Measurements from ENCODE around the gene UBN1.

The UBN1 gene

DNA sequence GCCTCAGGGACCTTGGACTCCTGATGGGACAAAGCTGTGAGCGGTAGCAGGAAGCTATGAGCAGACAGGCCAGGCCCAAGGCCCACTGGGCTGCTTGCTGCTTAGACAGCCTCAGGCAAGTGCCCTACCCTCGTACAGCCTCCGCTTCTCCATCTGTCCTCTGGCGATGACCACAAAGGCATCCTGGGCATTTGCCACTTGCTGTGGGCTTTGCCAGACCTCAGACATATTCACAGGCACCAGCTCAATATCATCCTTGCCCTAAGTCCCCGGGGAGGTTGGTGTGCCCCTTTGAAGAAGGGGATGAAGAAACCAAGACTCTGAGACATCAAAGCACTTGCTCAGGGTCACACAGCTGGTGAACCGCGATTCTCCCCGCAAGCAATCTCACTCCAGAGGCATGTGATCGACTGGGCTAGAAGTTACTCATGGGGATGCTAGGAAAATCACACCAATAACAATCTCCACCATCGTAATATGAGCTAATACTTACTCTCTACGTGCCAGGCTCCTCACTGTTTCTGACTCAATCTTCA is 68.0 kb downstream of the UBN1 start:
- no peaks in the 10 kb centered on the region for H3K9me3 ChIP-seq (ENCODE audit: insufficient read depth, low read length, severe bottlenecking)
- no peak overlapping the region for H3K27ac ChIP-seq (ENCODE audit: low read length)
- TF ChIP-seq, protein P1, sequence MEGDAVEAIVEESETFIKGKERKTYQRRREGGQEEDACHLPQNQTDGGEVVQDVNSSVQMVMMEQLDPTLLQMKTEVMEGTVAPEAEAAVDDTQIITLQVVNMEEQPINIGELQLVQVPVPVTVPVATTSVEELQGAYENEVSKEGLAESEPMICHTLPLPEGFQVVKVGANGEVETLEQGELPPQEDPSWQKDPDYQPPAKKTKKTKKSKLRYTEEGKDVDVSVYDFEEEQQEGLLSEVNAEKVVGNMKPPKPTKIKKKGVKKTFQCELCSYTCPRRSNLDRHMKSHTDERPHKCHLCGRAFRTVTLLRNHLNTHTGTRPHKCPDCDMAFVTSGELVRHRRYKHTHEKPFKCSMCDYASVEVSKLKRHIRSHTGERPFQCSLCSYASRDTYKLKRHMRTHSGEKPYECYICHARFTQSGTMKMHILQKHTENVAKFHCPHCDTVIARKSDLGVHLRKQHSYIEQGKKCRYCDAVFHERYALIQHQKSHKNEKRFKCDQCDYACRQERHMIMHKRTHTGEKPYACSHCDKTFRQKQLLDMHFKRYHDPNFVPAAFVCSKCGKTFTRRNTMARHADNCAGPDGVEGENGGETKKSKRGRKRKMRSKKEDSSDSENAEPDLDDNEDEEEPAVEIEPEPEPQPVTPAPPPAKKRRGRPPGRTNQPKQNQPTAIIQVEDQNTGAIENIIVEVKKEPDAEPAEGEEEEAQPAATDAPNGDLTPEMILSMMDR (IDR thresholded peaks at IDR 0.05; ENCODE audit: borderline replicate concordance, extremely low read depth, low read length, poor library complexity, severe bottlenecking): no peak
- TF ChIP-seq EZH2 (IDR thresholded peaks at IDR 0.05; ENCODE audit: borderline replicate concordance, low read depth, low read length, severe bottlenecking): no peak
- no peaks in the 10 kb centered on the region for H3K36me3 ChIP-seq (ENCODE audit: insufficient read depth, low read length)
- DNase-seq (peak; percentile 70), ATAC-seq (ENCODE audit: insufficient read depth, low read depth) (peak; percentile 91)
- H3K4me3 ChIP-seq (ENCODE audit: low read depth in 1 of 2, low read length in 2 of 2): no peak overlapping the region
- peaks cover 3% of the 10 kb centered on the region; the same call in 1 of the 2 replicates for H3K4me1 ChIP-seq (ENCODE audit: insufficient read depth, low read length)
- no peak overlapping the region for H3K9ac ChIP-seq (ENCODE audit: low read depth, low read length)
- H4K20me1 ChIP-seq (ENCODE audit: insufficient read depth, low read length): 0 out of 2 replicates have a peak, but pooled peaks cover 4% of the 10 kb centered on the region
- no peak overlapping the region for H3K4me2 ChIP-seq (ENCODE audit: insufficient read depth, low read length)
- no peaks in the 10 kb centered on the region for H3K79me2 ChIP-seq (ENCODE audit: insufficient read depth, low read length)
- peaks cover 7% of the 10 kb centered on the region for H3K27me3 ChIP-seq (ENCODE audit: insufficient read depth, low read length, poor library complexity)
- no peak overlapping the region for H2AFZ ChIP-seq (ENCODE audit: low read depth, low read length)

- peaks cover 5% of the 10 kb centered on the region for H3K27me3 ChIP-seq (ENCODE audit: insufficient read depth, low read length, poor library complexity)
- no peaks in the 10 kb centered on the region for H3K9me3 ChIP-seq (ENCODE audit: insufficient read depth, low read length, severe bottlenecking)
- no peak for ATAC-seq (ENCODE audit: insufficient read depth, low read depth)
- no peak overlapping the region for H3K9ac ChIP-seq (ENCODE audit: low read depth, low read length)
- no peak overlapping the region for H2AFZ ChIP-seq (ENCODE audit: low read depth, low read length)
- TF ChIP-seq, protein P1 (IDR thresholded peaks at IDR 0.05; ENCODE audit: borderline replicate concordance, extremely low read depth, low read length, poor library complexity, severe bottlenecking): no peak
- TF ChIP-seq EZH2 (IDR thresholded peaks at IDR 0.05; ENCODE audit: borderline replicate concordance, low read depth, low read length, severe bottlenecking): no peak
- H3K4me1 ChIP-seq (ENCODE audit: insufficient read depth, low read length): peaks cover 3% of the 10 kb centered on the region; the same call in 1 of the 2 replicates
- no peak overlapping the region for H3K4me2 ChIP-seq (ENCODE audit: insufficient read depth, low read length)
- H3K27ac ChIP-seq (ENCODE audit: low read length): no peak overlapping the region
- H3K4me3 ChIP-seq (ENCODE audit: low read depth in 1 of 2, low read length in 2 of 2): no peak overlapping the region
- no peaks in the 10 kb centered on the region for H4K20me1 ChIP-seq (ENCODE audit: insufficient read depth, low read length)
- DNase-seq: no peak
- H3K79me2 ChIP-seq (ENCODE audit: insufficient read depth, low read length): no peaks in the 10 kb centered on the region
- no peaks in the 10 kb centered on the region for H3K36me3 ChIP-seq (ENCODE audit: insufficient read depth, low read length)
These were observed 69.8 kb downstream of the UBN1 start for GRCh38 chr16:4917117-4917516.

DNA sequence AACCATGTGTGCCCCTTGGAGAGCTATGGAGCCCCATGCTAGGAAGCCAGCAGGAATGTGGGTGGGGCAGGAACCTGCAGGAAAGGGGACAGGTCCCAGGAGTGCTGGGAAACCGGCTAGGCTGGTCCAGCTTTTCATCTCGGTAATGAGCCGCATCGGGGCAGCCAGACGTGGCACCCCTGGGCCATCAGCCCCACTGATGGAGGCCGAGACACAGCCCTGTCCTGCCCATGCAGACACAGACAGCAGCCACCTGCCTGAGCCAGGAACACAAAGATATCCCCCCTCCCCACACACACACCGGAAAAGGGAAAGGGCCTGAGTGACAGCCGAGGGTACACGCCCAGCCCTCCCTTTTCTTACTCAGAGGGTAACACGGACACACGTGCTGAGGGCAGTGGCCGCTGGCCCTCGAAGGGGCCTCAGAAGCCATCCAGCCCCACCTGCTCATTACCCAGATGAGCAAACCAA is 71.5 kb downstream of the UBN1 start:
- no peaks in the 10 kb centered on the region for H4K20me1 ChIP-seq (ENCODE audit: insufficient read depth, low read length)
- ATAC-seq (ENCODE audit: insufficient read depth, low read depth) (no peak), DNase-seq (no peak)
- H3K79me2 ChIP-seq (ENCODE audit: insufficient read depth, low read length): no peaks in the 10 kb centered on the region
- H3K27me3 ChIP-seq (ENCODE audit: insufficient read depth, low read length, poor library complexity): peaks cover 5% of the 10 kb centered on the region
- peaks cover 3% of the 10 kb centered on the region; the same call in 1 of the 2 replicates for H3K4me1 ChIP-seq (ENCODE audit: insufficient read depth, low read length)
- H3K36me3 ChIP-seq (ENCODE audit: insufficient read depth, low read length): no peaks in the 10 kb centered on the region
- no peak overlapping the region for H2AFZ ChIP-seq (ENCODE audit: low read depth, low read length)
- H3K4me3 ChIP-seq (ENCODE audit: low read depth in 1 of 2, low read length in 2 of 2): no peak overlapping the region
- H3K4me2 ChIP-seq (ENCODE audit: insufficient read depth, low read length): no peak overlapping the region
- H3K9ac ChIP-seq (ENCODE audit: low read depth, low read length): no peak overlapping the region
- H3K27ac ChIP-seq (ENCODE audit: low read length): no peak overlapping the region
- no peak for TF ChIP-seq EZH2 (IDR thresholded peaks at IDR 0.05; ENCODE audit: borderline replicate concordance, low read depth, low read length, severe bottlenecking)
- TF ChIP-seq, protein P1 (IDR thresholded peaks at IDR 0.05; ENCODE audit: borderline replicate concordance, extremely low read depth, low read length, poor library complexity, severe bottlenecking): no peak
- H3K9me3 ChIP-seq (ENCODE audit: insufficient read depth, low read length, severe bottlenecking): no peaks in the 10 kb centered on the region

All from DND-41 (cell line).